ENCODE measurements around the gene FOXR1.

Gene FOXR1

DNA sequence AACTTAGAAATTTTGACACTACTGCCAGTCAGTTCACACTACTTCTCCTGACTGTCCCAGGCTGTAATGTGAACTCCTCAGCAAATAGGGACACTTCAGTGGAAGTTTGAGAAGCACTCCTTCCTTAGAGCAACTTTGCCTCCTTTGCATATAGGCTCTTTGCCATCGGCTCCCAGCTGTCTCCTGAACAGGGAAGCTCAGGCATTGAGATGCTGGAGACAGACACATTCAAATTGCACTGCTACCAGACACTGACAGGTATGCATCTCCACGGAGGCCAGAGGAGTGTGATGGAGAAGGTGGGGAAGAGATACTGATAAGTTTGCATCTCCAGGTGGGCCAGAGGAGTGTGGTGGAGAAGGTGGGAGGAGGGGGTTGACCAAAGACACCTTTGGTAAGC, 48.4 kb downstream of the FOXR1 start:
- H3K4me3 ChIP-seq (ENCODE audit: low read length) = peak overlapping the region; percentile 79; the same call in 1 of the 2 replicates
- no peak for DNase-seq (ENCODE audit: low read depth, low spot score)

DNA sequence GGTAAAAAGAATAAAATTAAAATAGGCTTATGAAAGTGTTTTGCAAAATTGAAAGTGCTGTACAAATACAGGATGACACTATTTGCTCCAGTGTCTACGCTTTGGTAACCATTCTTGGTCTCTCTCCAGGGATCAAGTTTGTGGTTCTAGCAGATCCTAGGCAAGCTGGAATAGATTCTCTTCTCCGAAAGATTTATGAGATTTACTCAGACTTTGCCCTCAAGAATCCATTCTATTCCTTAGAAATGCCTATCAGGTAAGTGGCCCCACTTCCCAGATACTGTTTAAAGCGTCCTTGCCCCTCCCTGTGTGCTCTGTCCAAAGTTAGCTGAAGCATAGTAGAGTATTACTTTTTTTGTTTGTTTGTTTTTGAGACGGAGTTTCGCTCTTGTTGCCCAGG, 50.1 kb downstream of the FOXR1 start:
- H3K4me3 ChIP-seq (ENCODE audit: low read length) = no peak overlapping the region
- DNase-seq (ENCODE audit: low read depth, low spot score) = no peak

DNA sequence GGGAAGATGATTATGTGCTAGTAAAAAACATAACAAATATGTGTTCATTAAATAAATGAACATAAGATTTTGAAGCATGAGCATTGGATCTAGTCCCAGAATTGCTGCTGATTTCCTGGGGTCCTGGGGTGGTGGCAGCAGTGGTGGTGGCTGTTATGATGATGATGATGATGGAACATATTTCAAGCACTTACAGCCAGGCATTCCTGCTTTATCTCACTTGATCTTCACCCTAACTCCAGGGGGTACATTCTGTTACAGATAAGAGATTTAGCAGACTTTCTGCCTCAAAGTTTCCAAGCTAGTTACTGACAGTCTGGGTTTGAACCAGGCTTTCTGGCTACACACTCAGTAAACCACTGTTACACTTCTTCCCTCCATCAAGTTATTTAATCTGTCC, 52.2 kb downstream of the FOXR1 start:
- no peak for DNase-seq (ENCODE audit: low read depth, low spot score)

DNA sequence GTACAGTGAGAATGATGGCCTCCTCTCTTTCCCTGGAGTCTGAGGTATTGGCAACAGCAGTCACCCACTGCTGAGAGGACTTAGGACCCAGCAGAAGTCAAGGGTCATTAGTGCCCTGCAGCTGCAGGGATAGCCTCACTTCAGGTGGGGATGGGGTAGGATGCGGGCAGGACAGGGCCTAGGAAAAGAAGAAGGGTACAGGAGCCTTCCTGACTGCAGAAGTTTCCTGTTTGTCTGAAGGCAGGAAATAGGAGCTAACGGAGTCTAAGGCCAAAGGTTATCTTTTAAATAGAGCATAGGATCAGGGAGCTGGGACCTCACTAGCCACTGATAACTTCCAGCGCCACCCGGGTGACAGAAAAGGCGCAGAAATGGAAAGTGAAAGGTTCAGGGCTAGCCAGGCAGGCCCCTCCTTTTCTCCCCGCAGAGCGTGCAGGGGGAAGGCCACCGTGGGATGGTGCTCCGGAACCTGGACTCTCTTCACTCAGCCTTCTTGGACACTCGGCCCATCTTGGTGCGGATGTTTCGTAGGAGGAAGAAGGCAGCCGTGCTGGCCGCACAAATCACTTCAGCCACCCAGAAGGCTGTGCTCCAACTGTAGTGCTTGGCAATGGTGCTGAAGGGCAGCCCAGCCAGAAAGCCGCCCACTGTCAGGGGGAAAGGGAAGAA, 53.0 kb downstream of the FOXR1 start:
- no peak for DNase-seq (ENCODE audit: low read depth, low spot score)
- H3K4me3 ChIP-seq (ENCODE audit: low read length) = no peak overlapping the region

More for the DNA sequence above, 52.2 kb downstream of the FOXR1 start:
- H3K4me3 ChIP-seq (ENCODE audit: low read length) = no peak overlapping the region

DNA sequence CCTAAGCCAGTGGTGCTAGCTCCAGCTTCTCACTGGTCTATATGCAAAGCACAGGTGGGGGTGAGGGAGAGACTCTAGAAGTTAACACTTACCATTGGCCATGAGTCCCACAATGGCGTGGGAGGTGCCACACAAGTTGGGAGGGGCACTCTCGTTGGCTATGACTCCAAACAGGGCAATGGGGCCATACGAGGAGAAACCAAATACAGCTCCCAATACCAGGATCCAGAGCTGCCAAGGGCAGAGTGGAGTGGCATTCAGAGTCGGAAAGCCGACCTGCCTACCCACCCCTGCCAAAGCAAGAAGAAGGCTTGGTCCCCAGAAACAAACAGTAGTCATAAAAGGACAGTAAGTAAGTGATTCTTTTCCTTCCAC, 53.5 kb downstream of the FOXR1 start:
- no peak overlapping the region for H3K4me3 ChIP-seq (ENCODE audit: low read length)
- no peak for DNase-seq (ENCODE audit: low read depth, low spot score)

DNA sequence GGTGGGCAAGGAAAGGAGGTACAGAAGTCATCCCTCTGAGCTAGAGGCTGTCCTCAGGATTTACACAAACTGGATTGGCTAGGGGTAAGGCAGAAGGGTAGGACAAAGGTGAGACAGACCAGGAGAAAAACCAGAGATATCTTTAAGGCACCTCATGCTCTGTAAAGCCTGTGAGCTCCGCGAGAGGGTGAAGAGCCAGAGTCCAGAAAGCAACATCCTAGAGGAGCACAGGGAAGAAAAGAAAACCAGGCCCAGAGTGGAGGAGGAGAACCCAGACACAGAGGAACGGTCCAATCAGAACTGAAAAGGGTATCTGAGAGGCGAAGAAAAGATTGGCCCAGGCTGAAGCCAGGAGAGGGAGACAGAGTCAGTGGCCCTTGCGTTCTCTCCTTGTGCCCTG, 54.0 kb downstream of the FOXR1 start:
- no peak for DNase-seq (ENCODE audit: low read depth, low spot score)
- no peak overlapping the region for H3K4me3 ChIP-seq (ENCODE audit: low read length)

DNA sequence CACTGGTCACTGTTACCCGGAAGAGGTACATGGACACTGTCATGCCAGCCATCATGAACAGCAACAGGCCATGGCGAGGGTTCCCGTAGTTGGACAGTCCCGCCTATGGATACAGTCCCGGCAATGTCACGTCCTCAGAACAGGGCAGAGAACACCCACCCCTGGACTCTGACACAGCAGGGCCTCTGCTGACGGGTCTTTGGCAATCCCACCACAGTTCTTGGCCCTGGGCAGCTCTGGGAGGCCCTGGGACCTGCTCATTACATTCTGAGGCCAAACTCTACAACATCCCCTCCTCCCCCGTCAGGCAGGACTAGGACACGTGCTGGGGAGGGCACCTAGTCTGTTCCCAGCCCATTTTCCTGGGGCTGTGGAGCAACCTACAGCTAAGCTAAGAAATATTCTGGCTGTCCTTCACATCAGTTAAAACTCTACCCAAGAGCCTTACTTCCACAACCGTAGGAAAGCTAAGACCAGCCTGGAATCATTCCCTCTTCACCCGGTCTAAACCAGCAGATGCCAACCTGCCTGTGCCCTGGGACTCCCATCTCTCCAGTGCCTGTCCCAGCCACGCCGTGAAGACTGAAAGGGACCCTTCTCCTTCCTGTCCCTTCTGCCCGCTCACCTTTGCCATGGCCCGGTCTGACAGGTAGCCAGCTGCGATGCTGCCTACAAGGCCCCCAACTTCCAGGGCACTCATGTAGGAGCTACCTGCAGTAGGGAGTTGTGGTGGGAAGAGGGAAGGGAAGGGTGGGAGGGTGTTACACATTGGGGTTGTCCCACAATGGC, 54.6 kb downstream of the FOXR1 start:
- no peak for DNase-seq (ENCODE audit: low read depth, low spot score)
- no peak overlapping the region for H3K4me3 ChIP-seq (ENCODE audit: low read length)

DNA sequence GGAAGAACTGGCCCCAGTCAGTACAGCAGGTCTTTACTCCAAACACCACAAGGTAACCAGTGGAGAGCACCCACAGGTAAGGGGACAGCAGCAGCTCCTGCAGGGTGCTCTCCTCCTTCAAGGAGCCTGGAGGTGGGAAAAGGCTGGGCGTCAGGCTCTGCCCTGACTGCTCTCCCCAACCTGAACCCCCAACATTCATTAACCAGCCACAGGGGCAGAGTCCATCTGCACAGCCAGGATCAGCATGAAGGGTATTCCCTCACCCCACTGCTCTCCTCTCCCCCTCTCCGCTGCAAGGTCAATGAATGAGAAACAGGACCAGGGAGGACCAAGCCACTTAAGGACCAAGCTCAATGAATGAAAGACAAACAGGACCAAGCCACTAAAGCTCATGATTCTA, 55.4 kb downstream of the FOXR1 start:
- no peak for DNase-seq (ENCODE audit: low read depth, low spot score)

DNA sequence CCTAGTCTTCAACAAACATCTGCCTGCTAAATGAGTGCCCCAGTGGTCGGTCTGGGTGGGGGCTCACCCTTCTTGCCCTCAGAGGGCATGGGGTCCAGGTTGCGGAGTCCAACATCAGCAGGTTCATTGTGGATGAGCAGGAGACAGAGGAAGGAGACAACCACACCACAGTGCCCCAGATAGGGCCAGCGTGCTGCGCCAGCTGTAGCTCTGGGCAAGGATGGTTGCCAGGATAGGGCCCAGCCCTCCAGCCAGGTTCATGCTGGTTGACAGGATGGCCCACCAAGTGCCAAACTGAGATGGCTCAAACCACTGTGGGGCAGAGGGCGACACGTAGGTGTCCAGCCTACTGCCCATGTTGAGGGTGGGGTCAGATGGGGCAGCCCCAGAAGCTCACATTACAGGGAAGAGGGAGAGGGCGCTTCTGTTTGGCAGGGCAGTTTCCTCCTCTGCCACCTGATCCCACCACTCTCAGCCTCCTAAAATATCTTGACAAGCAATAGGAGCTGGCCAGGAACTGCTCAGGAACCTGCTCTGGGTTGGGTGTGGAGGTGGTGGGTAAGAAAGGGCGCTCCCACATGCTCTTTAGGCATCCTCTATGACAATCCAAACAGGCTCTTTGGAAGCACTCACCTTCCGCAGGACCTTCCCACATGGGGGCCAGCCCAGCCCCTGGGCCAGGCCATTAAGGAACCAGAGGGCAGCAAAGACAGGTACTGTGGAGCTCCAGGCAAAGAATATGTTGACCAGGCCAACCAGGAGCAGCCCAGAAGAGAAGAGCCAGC, 56.2 kb downstream of the FOXR1 start:
- no peak overlapping the region for H3K4me3 ChIP-seq (ENCODE audit: low read length)
- DNase-seq (ENCODE audit: low read depth, low spot score) = no peak

More for the DNA sequence above, 55.4 kb downstream of the FOXR1 start:
- H3K4me3 ChIP-seq (ENCODE audit: low read length) = no peak overlapping the region

DNA sequence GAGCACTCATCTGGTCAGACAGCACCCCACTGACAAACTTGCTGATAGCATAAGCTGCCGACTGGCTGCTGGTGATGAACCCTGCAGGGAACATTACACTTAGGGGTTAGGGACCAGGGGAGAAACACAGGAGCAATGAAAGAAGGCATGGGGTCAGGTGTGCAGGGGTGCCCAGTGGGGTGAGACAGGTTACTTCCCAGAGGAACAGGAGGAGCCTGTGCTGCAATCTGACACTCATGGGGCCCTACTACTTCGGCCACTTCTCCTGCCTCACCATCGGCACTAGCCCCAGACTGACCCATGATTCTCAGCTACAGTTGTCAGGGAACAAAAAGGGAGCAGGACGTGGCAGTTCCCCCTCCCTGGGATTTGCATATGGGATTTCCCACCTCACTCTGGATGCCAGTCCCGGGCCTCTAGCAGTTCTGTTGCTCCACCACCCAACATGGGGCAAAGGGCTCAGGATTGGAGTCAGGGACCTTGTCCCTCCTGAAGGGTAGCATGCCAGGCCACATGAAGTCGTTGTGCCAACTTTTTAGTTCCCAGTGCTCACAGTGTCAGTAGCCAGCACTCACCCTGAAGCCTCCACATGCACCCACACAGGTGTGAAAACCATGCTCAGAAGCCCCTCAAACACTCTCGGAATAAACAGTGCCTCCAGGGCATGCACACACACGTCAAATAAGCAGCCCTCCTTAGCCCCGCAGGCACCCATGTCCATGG, 56.9 kb downstream of the FOXR1 start:
- DNase-seq (ENCODE audit: low read depth, low spot score) = no peak
- H3K4me3 ChIP-seq (ENCODE audit: low read length) = no peak overlapping the region

DNA sequence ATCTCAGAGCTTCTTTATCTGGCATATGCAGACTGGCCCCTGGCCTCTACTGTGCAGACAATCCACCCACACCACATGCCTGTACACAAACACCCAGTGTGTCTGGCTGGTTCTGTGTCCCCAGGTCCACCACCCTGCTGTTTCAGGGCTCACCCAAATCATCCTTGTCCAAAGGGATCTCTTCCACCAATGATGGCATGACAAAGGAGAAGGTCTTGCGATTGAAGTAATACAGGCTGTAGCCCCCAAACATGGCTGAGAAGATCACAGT, 57.4 kb downstream of the FOXR1 start:
- DNase-seq (ENCODE audit: low read depth, low spot score) = no peak
- H3K4me3 ChIP-seq (ENCODE audit: low read length) = no peak overlapping the region

DNA sequence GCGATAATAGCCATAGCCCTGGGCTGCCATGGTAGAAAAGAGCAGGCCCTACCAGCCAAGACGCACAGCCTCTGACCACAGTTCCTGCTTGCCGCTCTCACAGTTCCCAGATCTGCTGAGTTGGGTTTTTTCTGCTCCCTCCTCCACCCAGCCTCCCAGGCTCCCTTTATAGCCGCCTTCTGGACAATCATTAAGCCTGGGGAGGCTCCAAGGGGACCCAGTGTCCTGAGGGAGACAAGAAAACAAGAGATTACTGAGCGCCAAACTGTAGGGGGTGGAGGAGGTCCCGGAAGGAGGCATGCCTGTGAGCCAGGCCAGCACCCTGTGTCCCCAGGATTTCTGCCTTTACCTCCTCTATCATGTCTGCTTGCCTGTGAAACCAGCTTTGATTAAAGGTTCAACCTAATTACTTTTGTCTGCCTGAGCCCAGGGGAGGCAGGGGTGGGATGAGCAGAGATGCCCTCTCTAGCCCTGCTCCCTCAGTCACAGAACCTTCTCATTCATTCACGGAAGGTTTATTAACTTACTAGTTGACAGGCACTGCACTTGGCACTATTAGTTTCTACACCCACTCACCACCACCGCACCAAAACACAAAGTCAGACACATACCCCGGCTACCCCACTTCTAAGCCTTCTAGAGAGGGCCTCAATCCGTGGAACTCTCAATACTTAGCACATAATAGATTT, 57.9 kb downstream of the FOXR1 start:
- H3K4me3 ChIP-seq (ENCODE audit: low read length) = no peak overlapping the region
- no peak for DNase-seq (ENCODE audit: low read depth, low spot score)

DNA sequence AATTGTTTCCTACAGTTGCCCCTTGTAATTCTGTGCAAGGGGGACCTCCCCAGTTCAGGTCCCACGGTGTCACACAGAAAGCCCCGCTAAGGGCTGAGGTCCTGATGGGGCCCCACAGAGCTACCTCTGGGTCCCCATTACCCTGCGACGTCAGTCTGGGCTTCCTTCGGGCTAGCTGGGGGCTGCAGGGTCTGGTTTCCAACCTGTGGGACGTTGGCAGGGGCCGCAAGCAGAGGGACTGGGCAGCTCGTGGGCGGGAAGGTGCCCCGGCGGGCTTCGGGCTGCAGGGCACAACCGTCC, 58.4 kb downstream of the FOXR1 start:
- DNase-seq (ENCODE audit: low read depth, low spot score) = no peak
- no peak overlapping the region for H3K4me3 ChIP-seq (ENCODE audit: low read length)

DNA sequence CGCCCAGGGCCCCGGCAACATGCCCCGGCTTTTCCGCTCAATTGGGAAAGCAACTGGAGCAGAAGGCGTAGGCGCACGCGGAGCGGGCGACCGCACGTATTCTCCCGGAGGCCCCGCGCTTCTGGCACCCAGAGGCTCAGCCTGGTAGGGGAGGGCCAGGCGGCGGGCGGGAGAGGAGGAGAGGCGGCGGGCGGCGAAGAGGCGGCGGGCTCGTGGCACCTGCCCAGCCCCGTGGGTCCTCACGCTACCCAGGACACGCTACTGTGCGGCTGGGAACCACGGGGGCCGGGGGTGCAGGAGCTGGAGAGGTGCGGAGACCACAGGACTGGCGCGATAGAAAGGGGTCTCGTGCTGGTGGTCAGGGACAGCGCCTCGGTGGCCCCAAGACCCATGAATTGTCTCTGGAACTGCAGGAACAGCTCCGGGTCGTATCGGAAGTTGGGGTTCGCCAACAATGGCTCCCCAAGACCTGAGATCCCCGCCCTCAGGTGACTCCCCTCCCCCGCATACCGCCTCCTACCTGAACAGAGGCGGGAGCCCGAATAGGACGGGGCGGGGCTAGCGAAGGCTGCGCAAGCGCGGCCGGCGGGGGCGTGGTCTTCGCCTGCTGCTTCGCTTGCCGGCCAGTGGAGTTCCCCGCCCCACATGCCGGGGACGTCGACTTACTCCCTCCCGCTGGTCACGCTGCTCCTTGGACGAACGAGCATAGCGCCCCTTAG, 58.9 kb downstream of the FOXR1 start, which contains the start of gene SLC37A4:
Gene SLC37A4 (minus strand): TSS at position 549 of the 719 bp plus-strand sequence.
- peak within 1 kb of the TSS; percentile 37 for H3K4me3 ChIP-seq (ENCODE audit: low read length)
- DNase-seq (ENCODE audit: low read depth, low spot score) = peak; percentile 63
